Calu3 (cell line): ENCODE data around the gene MDFI. TPM values are rescaled to one million over a fixed set of nuclear protein-coding genes. Genes with fewer than 3 reads are reported as not detected.

Experiments used
- BruUV-seq: library from RNA; stranded (reverse); fragments of 400-500 nt; replicated peaks from 2 replicates; lab custom pipeline; 2021; lab: Mats Ljungman, UMichigan
- CTCF ChIA-PET: fragments of 300-600 bp; sonication (Branson Sonifier 250); formaldehyde crosslinking; loops from one replicate; lab custom pipeline; 2022; ENCODE audit warnings: antibody characterized with exemption; lab: Charles Lee
- DNase-seq: peaks from one replicate; pipeline ENCODE4 v3.0.0; 2022
- H3K27ac Mint-ChIP-seq: one replicate; pipeline ENCODE4 v1.8.0; 2022; ENCODE audit warnings: mixed read lengths; ENCODE audit not compliant: unreplicated experiment
- H3K27me3 Mint-ChIP-seq: one replicate; pipeline ENCODE4 v1.8.0; 2022; ENCODE audit warnings: mixed read lengths; ENCODE audit not compliant: unreplicated experiment
- H3K36me3 Mint-ChIP-seq: one replicate; pipeline ENCODE4 v1.8.0; 2022; ENCODE audit warnings: mild to moderate bottlenecking, moderate library complexity, mixed read lengths; ENCODE audit not compliant: insufficient read depth, unreplicated experiment
- H3K4me1 Mint-ChIP-seq: one replicate; pipeline ENCODE4 v1.8.0; 2022; ENCODE audit warnings: mild to moderate bottlenecking, low read depth, mixed read lengths; ENCODE audit not compliant: unreplicated experiment
- H3K4me3 Mint-ChIP-seq: one replicate; pipeline ENCODE4 v1.8.0; 2022; ENCODE audit warnings: mild to moderate bottlenecking, low read depth, moderate library complexity, mixed read lengths; ENCODE audit not compliant: unreplicated experiment
- H3K9me3 Mint-ChIP-seq: one replicate; pipeline ENCODE4 v1.8.0; 2022; ENCODE audit warnings: low read depth, mixed read lengths; ENCODE audit not compliant: unreplicated experiment
- CTCF ChIP-seq: fragments of 200-600 bp; IDR thresholded peaks from one replicate; pipeline ENCODE4 v1.8.0; 2022; ENCODE audit warnings: antibody characterized with exemption; ENCODE audit not compliant: unreplicated experiment
- intact Hi-C: fragments of 100-400 bp; cut with micrococcal nuclease; formaldehyde crosslinking; loops from one replicate; pipeline ENCODE4 v1.10.0; 2022; ENCODE audit not compliant: unreplicated experiment
- total RNA-seq: library from RNA; stranded (reverse); gene quantifications from 2 replicates; pipeline ENCODE4 v1.2.3, GENCODE V29; 2022

Gene MDFI
- total RNA-seq, 1 experiment from 2014 or later = 19.7 TPM

- no peak overlapping the region for H3K4me3 Mint-ChIP-seq
- CTCF ChIA-PET = no interaction called here
- H3K27ac Mint-ChIP-seq = no peak overlapping the region
- no TSS peak for BruUV-seq
- H3K36me3 Mint-ChIP-seq = no peaks in the 10 kb centered on the region
- peaks cover 2% of the 10 kb centered on the region for H3K9me3 Mint-ChIP-seq
- H3K27me3 Mint-ChIP-seq = peaks cover 83% of the 10 kb centered on the region
- no peak for TF ChIP-seq CTCF
- DNase-seq = no peak
- no peaks in the 10 kb centered on the region for H3K4me1 Mint-ChIP-seq
- intact Hi-C loops = no loop called here
Observed at GRCh38 chr6:41674231-41675000, 36.1 kb downstream of the MDFI start.

DNA sequence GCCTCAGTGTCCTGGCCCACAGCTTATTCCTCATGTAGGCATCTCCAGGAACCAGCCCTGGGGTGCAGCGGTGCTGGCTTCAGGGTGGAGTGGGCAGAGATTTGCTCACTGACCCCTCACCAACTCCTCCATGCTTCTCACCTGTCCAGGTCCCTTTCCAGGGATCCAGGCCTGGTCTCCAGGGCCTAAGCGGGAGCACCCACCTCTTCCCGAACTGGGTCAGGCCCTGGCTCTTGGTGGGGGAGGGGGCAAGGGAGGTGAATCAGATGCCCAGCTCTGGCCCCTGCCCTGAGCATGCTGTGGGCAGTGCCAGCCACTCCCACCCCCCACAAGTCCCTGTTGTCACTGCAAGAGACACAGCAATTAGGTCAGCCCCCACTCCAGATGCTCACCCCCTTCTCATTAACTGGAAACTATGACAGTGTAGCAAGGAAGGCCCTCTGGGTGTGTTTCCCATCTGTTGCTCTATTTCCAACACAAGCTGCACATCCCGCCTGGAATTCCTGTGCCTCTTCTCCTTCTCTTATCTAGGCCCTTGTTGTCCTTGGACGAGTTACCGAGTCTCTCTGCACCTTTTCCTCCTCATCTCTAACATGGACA lies 37.0 kb downstream of the MDFI start:
- no peak overlapping the region for H3K27ac Mint-ChIP-seq
- BruUV-seq = no TSS peak
- H3K4me1 Mint-ChIP-seq = no peaks in the 10 kb centered on the region
- TF ChIP-seq CTCF = no peak
- peaks cover 2% of the 10 kb centered on the region for H3K9me3 Mint-ChIP-seq
- intact Hi-C loops = no loop called here
- CTCF ChIA-PET = interaction anchor here (1.0 kb wide), 1 partner anchor 133 kb away, joined by 3 read pairs; no protein-coding TSS in a partner anchor
- no peak for DNase-seq
- H3K27me3 Mint-ChIP-seq = peaks cover 74% of the 10 kb centered on the region
- no peaks in the 10 kb centered on the region for H3K36me3 Mint-ChIP-seq
- no peak overlapping the region for H3K4me3 Mint-ChIP-seq

DNA sequence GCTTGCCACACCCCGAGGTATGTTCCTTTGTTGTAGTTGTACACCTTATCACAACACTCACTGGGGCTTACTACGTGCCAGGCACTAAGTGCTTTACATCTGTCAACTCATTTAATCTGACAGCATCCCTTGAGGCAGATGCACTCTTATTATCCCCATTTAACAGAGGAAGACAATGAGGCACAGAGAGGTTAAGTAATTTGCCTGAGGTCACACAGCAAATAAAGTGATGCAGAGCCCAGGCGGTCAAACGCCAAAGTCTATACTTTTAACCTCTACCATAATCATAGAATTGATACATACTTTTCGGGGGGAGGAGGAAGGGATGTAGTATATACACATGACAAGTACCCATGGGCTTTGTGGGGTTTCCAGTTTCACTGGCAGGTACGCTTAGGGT lies 37.7 kb downstream of the MDFI start:
- no peak for TF ChIP-seq CTCF
- no TSS peak for BruUV-seq
- CTCF ChIA-PET = interaction anchor here (1.0 kb wide), 1 partner anchor 132 kb away, joined by 3 read pairs; no protein-coding TSS in a partner anchor
- intact Hi-C loops = no loop called here
- Mint-ChIP-seq H3K36me3 (no peaks in the 10 kb centered on the region), H3K4me3 (no peak overlapping the region), H3K27me3 (peaks cover 67% of the 10 kb centered on the region), H3K9me3 (no peaks in the 10 kb centered on the region), H3K27ac (no peak overlapping the region), H3K4me1 (no peaks in the 10 kb centered on the region)
- DNase-seq = no peak

DNA sequence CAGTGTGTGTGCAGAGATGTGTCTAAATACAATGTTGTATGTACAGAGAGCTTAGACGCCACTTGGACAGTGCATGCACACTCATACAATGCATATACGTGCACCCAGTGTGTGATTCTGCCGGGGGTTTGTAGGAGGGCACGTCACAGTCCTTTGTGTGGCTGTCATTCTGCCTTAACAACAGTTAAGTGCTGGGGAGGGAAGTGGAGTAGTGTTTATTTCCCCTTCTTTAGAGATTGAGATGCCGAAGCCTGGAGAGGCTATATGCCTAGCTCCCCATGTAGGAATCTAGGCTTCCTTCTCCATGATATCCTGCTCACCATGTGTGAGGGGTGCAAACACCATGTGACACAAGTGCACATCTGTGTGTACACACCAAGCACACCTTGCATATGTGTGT lies 38.2 kb downstream of the MDFI start:
- no TSS peak for BruUV-seq
- no peaks in the 10 kb centered on the region for H3K4me1 Mint-ChIP-seq
- no peak for TF ChIP-seq CTCF
- CTCF ChIA-PET = interaction anchor here (1.0 kb wide), 1 partner anchor 132 kb away, joined by 3 read pairs; no protein-coding TSS in a partner anchor
- no peak for DNase-seq
- no peaks in the 10 kb centered on the region for H3K36me3 Mint-ChIP-seq
- peaks cover 63% of the 10 kb centered on the region for H3K27me3 Mint-ChIP-seq
- H3K4me3 Mint-ChIP-seq = no peak overlapping the region
- H3K27ac Mint-ChIP-seq = no peak overlapping the region
- intact Hi-C loops = no loop called here
- no peaks in the 10 kb centered on the region for H3K9me3 Mint-ChIP-seq
